Small intestine (tissue), 7 donors: Measurements from ENCODE around the gene HNRNPF. TPM values are rescaled to one million over a fixed set of nuclear protein-coding genes. Genes with fewer than 3 reads are reported as not detected.

Experiments
- DNase-seq, 2 donors: peaks; one replicate each; pipeline versions ENCODE4 v3.0.0 to v3.0.0-alpha.2; 2013
- FAIRE-seq: peaks from 2 replicates; lab custom pipeline; 2012; peaks lifted over from hg19 to GRCh38; lab: Jason Lieb, UNC
- H3K27ac ChIP-seq, 3 donors: one replicate each; pipeline ENCODE4 v1.5.1; 2013; ENCODE audit warnings: low read length in 2 of 3, mild to moderate bottlenecking in 2 of 3, control low read depth in 1 of 3, inconsistent platforms in 1 of 3, low read depth in 1 of 3, moderate library complexity in 1 of 3
- H3K27me3 ChIP-seq, 3 donors: one replicate each; pipeline ENCODE4 v1.6.1; 2013; ENCODE audit warnings: low read length in 3 of 3, inconsistent platforms in 1 of 3; ENCODE audit not compliant: control insufficient read depth in 3 of 3, insufficient read depth in 3 of 3
- H3K36me3 ChIP-seq, 3 donors: one replicate each; pipeline ENCODE4 v1.6.1; 2013; ENCODE audit warnings: low read length in 3 of 3, inconsistent platforms in 1 of 3, low read depth in 1 of 3, mild to moderate bottlenecking in 1 of 3, moderate library complexity in 1 of 3; ENCODE audit not compliant: control insufficient read depth in 3 of 3, insufficient read depth in 2 of 3
- H3K4me1 ChIP-seq, 3 donors: one replicate each; pipeline ENCODE4 v1.6.1; 2013; ENCODE audit warnings: low read length in 2 of 3, inconsistent platforms in 1 of 3, low read depth in 1 of 3, mild to moderate bottlenecking in 1 of 3, moderate library complexity in 1 of 3; ENCODE audit not compliant: control insufficient read depth in 3 of 3, insufficient read depth in 2 of 3
- H3K4me3 ChIP-seq, 3 donors: one replicate each; pipeline ENCODE4 v1.5.1; 2013; ENCODE audit warnings: low read length in 3 of 3, control low read depth in 1 of 3, inconsistent platforms in 1 of 3, low read depth in 1 of 3, mild to moderate bottlenecking in 1 of 3, moderate library complexity in 1 of 3
- H3K9me3 ChIP-seq, 2 donors: one replicate each; pipeline ENCODE4 v1.6.1; 2013; ENCODE audit warnings: low read depth in 1 of 2, low read length in 1 of 2; ENCODE audit not compliant: control insufficient read depth in 2 of 2, insufficient read depth in 1 of 2
- WGBS, 3 donors: extraction: QIAGEN DNeasy Blood & Tissue Kit; methylation state at CpG; one replicate each; pipeline ENCODE4 v1.1.7; 2013; 5-methylcytosine and 5-hydroxymethylcytosine counted together
- polyA plus RNA-seq, 4 donors: library from polyadenylated mRNA; stranded (reverse) in 3 of 4; unstranded in 1 of 4; fragments of 200-250 nt in 3 of 4; fragments of 120-200 nt in 1 of 4; gene quantifications; one replicate each; pipeline versions ENCODE4 v1.2.1 to v1.2.3, GENCODE V29; 2013
- donor health status: healthy with polysubstance abuse.
- donor health status: control.
- donor health status: control.
- donor health status: Bipolar disorder and iron deficiency.
- donor health status: healthy.

The HNRNPF gene
- polyA plus RNA-seq, 4 donors: 138 to 241 (median 176) TPM

DNA sequence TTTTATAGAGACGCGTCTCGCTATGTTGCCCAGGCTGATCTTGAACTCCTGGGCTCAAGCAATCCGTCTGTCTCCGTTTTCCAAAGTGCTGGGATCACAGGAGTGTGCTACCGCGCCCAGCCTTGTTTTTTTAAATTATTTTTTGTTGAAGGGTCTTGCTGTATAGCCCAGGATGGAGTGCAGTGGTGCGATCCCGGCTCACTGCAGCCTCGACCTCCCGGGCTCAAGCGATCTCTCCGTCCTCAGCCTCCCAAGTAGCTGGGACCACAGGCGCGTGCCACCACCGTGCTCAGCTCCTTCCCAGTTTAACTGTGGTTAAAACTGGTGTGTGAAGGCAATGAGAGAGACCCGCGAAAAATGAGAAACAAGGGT lies 11.0 kb upstream of the HNRNPF start:
- peaks cover 2 to 23% (median 3%) of the 10 kb centered on the region in 3 donors for H3K4me1 ChIP-seq
- WGBS, 3 donors: 59 to 63% (median 60%) methylated on average over 18 of the region's 18 CpGs
- no peaks in the 10 kb centered on the region for H3K36me3 ChIP-seq
- peak overlapping the region; percentile 95 to 97 (median 96) for H3K27ac ChIP-seq
- no peaks in the 10 kb centered on the region for H3K27me3 ChIP-seq
- no peak for FAIRE-seq
- DNase-seq: no peak
- H3K9me3 ChIP-seq: no peaks in the 10 kb centered on the region
- peak overlapping the region in 2 of 3 donors; percentile 41 to 49 for H3K4me3 ChIP-seq

DNA sequence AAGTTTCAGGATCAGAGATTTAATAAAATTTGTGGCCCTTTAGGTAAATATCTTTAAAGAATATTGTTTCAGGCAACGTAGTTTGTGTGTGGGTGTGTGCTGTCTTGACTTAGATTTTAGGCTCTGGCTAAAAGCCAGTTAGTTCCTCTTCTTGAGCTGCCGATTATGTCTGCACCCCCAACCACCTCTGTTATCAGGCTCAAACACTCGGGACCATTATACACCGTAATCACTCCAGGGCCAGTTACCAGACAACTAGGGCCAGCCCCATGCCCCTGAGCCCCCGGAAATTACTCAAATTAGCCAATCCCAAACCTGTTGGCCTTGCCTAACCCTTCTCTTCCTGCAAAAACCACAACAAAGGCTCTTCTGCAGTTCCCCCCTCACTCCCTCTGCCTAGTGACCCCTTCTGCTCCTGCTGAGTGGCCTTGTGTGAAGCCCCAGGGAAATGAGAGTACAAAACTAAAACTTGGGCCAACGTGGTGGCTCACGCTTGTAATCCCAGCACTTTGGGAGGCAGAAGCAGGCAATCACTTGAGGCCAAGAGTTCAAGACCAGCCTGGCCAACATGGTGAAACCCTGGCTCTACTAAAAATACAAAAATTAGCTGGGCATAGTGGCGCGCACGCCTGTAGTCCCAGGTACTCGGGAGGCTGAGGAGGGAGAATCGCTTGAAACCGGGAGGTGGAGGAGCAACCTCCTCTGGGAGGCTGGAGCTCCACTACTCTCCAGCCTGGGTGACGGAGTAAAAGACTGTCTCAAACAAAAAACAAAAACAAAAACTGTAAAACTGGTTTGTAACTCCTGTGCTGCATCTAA lies 9.2 kb upstream of the HNRNPF start:
- no peaks in the 10 kb centered on the region for H3K27me3 ChIP-seq
- DNase-seq: no peak
- 66 to 70% (median 67%) methylated on average over 14 of the region's 14 CpGs for WGBS, 3 donors
- H3K4me3 ChIP-seq: no peak overlapping the region
- no peaks in the 10 kb centered on the region for H3K36me3 ChIP-seq
- FAIRE-seq: no peak
- peaks cover 2 to 23% (median 3%) of the 10 kb centered on the region in 3 donors for H3K4me1 ChIP-seq
- H3K27ac ChIP-seq: peak overlapping the region in 1 of 3 donors; percentile 52
- H3K9me3 ChIP-seq: no peaks in the 10 kb centered on the region

DNA sequence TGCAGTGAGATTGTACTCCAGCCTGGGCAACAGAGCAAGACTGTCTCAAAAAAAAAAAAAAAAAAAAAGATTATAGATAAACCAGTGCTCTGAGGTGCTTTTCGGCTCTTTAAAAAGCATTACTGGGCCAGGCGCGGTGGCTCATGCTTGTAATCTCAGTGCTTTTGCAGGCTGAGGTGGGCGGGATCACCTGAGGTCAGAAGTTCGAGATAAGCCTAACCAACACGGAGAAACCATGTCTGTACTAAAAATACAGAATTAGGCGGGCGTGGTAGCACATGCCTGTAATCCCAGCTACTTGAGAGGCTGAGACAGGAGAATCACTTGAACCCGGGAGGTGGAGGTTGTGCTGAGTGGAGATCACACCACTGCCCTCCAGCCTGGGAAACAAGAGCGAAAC lies 6.6 kb upstream of the HNRNPF start:
- Histone ChIP-seq H3K4me3 (no peak overlapping the region), H3K27me3 (no peaks in the 10 kb centered on the region), H3K9me3 (no peaks in the 10 kb centered on the region), H3K27ac (no peak overlapping the region), H3K36me3 (no peaks in the 10 kb centered on the region), H3K4me1 (peaks cover 0 to 14% (median 3%) of the 10 kb centered on the region in 3 donors)
- DNase-seq (no peak), FAIRE-seq (no peak)
- WGBS, 3 donors: 30 to 75% (median 66%) methylated on average over 9 to 10 of the region's 10 CpGs

DNA sequence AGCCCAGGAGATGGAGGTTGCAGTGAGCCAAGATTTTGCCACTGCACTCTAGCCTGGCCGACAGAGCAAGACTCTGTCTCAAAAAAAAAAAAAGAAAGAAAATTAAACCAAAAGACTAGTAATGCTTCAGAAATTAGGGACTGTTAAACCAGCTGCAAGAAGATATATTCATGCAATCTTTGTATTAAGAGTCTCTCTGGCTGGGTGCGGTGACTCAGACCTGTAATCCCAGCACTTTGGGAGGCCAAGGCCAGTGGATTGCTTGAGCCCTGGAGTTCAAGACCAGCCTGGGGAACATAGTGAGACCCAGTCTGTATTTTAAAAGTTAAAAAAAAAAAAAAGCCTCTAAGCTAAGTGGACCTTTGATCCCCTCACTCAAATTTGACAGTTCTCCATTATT lies 2.5 kb upstream of the HNRNPF start:
- Histone ChIP-seq H3K9me3 (no peaks in the 10 kb centered on the region), H3K27ac (no peak overlapping the region), H3K36me3 (no peaks in the 10 kb centered on the region), H3K4me3 (no peak overlapping the region), H3K27me3 (no peaks in the 10 kb centered on the region), H3K4me1 (no peaks in the 10 kb centered on the region)
- DNase-seq (no peak), FAIRE-seq (no peak)
- 64 to 74% (median 69%) methylated on average over 2 of the region's 2 CpGs for WGBS, 3 donors

DNA sequence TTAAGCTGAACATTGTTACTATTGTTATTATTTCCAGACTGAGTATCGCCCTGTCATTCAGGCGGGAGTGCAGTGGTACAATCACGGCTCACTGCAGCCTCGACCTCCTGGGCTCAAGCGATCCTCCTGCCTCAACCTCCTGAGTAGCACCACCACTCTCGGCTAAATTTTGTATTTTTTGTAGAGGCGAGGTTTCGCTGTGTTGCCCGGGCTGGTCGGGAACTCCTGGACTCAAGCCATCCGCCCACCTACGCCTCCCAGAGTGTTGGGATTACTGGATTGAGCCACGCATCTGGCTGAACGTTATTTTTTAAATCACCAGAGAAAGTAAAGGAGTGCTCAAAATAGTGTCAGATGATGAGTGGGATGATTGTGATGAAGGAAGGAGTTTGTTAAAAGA lies 1.4 kb upstream of the HNRNPF start:
- peak overlapping the region in 2 of 3 donors; percentile 13 to 100 for H3K27ac ChIP-seq
- peak overlapping the region in 1 of 3 donors; percentile 71 for H3K4me3 ChIP-seq
- H3K36me3 ChIP-seq: peaks cover 0 to 9% (median 0%) of the 10 kb centered on the region in 3 donors
- WGBS, 3 donors: 81 to 93% (median 89%) methylated on average over 14 of the region's 14 CpGs
- H3K27me3 ChIP-seq: no peaks in the 10 kb centered on the region
- FAIRE-seq: no peak
- H3K9me3 ChIP-seq: no peaks in the 10 kb centered on the region
- DNase-seq: no peak
- peaks cover 0 to 7% (median 3%) of the 10 kb centered on the region in 3 donors for H3K4me1 ChIP-seq

DNA sequence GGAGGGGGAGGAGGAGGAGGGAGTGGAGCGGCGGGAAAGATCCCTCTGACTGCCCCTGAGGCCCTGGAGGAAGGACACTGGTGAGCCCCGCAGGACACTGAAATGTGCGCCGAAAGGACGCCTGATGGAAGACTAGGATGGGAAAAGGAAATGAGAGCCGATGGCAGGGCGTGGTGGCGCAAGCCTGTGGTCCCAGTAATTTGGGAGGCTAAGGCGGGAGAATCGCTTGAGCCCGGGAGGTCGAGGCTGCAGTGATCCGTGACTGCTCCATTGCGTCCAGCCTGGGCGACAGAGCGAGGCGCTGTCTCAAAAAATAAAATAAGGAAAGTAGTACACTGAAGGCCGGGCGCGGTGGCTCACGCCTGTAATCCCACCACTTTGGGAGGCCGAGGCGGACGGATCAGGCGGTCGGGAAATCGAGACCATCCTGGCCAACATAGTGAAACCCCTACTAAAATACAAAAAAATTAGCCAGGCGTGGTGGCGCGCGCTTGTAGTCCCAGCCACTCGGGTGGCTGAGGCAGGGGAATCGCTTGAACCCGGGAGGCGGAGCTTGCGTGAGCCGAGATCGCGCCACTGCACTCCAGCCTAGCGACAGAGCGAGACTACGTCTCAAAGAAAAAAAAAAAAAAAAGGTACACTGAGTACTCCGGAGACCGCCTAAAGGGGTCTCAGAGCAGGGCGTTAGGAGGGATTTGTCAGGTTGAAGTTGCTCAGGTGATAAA lies 561 bp upstream of the HNRNPF start:
- Histone ChIP-seq H3K36me3 (peaks cover 0 to 9% (median 0%) of the 10 kb centered on the region in 3 donors), H3K4me1 (peaks cover 0 to 10% (median 3%) of the 10 kb centered on the region in 3 donors), H3K9me3 (no peaks in the 10 kb centered on the region), H3K4me3 (peak overlapping the region; percentile 42 to 71 (median 46)), H3K27me3 (no peaks in the 10 kb centered on the region), H3K27ac (peak overlapping the region; percentile 94 to 100 (median 99))
- peak in 1 of 2 donors; percentile 66 for DNase-seq
- FAIRE-seq: no peak
- WGBS, 3 donors: 5 to 10% (median 7%) methylated on average over 46 of the region's 46 CpGs

DNA sequence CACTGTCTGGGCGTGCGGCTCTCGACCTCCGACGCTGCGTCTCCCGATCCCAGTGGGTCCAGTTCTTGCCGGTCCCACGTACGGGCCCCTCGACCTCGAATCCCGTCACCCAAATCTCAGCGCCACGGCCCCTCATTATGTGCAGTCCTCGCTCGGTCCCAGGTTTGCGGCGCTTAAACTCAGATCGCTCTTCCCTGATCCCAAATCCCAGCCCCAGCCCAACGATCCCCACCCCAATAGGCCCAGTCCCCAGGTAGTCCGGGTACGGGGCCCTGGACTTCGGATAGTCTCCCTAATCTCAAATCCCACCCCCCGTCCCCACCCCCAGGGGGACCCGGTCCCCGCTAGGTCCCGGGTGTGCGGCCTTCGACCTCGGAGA lies 666 bp downstream of the HNRNPF start:
- H3K4me1 ChIP-seq: peaks cover 0 to 19% (median 7%) of the 10 kb centered on the region in 3 donors
- H3K9me3 ChIP-seq: no peaks in the 10 kb centered on the region
- 0 to 2% (median 0%) methylated on average over 30 to 31 of the region's 31 CpGs for WGBS, 3 donors
- peaks cover 0 to 16% (median 0%) of the 10 kb centered on the region in 3 donors for H3K36me3 ChIP-seq
- H3K4me3 ChIP-seq: peak overlapping the region; percentile 83 to 98 (median 91)
- DNase-seq: no peak
- FAIRE-seq: no peak
- H3K27ac ChIP-seq: peak overlapping the region; percentile 95 to 100 (median 99)
- H3K27me3 ChIP-seq: no peaks in the 10 kb centered on the region

DNA sequence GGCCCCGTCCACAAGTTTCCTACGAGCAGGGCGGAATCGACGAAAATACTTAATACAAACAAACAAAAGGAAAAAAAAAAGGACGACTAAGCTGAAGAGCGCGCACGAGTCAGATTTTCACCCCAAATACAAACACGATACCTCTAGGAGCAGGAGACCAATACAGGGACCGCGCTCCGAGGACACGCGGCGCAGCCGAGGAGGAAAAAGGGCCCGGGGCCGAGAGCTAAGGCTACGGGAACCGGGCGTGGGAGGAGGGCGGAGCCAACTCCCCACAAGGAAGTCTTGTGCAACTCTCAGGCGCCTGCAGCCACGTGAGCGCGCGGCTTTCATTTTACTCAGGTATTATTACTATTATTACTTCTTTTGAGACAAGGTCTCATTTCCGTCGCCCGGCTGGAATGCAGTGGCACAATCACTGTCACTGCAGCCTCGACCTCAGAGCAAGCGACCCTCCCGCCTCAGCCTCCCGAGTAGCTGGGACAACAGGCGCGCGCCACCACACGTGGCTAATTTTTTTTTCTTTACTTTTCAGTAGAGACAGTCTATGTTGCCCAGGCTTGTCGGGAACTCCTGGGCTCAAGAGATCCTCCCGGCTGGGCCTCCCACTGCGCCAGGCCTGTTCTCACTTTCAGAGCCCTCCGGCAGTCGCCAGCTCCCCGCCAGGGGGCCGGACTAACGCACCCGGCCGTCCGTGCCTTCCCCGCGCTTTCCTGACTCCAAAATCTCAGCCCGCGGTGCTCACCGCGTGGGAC lies 1.2 kb downstream of the HNRNPF start:
- H3K4me1 ChIP-seq: peaks cover 3 to 19% (median 7%) of the 10 kb centered on the region in 3 donors
- no peaks in the 10 kb centered on the region for H3K27me3 ChIP-seq
- peak overlapping the region; percentile 96 to 100 (median 99) for H3K27ac ChIP-seq
- no peaks in the 10 kb centered on the region for H3K9me3 ChIP-seq
- peaks cover 0 to 20% (median 2%) of the 10 kb centered on the region in 3 donors for H3K36me3 ChIP-seq
- DNase-seq (peak; percentile 94 to 97), FAIRE-seq (no peak)
- peak overlapping the region; percentile 83 to 98 (median 91) for H3K4me3 ChIP-seq
- 0% methylated on average over 49 to 56 of the region's 56 CpGs for WGBS, 3 donors
